A673 (cell line): ENCODE data around the gene IL23R. TPM values are rescaled to one million over a fixed set of nuclear protein-coding genes. Genes with fewer than 3 reads are reported as not detected.

Experiments used
- BruUV-seq: library from RNA; stranded (reverse); fragments of 400-500 nt; replicated peaks from 2 replicates; lab custom pipeline; 2021; lab: Mats Ljungman, UMichigan
- CTCF ChIA-PET: fragments of 300-600 bp; sonication (Branson Sonifier 250); formaldehyde crosslinking; loops from one replicate; lab custom pipeline; 2022; ENCODE audit warnings: antibody characterized with exemption; lab: Charles Lee
- POLR2A ChIA-PET: fragments of 300-600 bp; sonication (Branson Sonifier 250); formaldehyde crosslinking; loops from one replicate; lab custom pipeline; 2022; ENCODE audit warnings: antibody characterized with exemption; ENCODE audit not compliant: low non-redundant PET; lab: Charles Lee
- DNase-seq: peaks from one replicate; pipeline ENCODE4 v3.0.0-alpha.2; 2015; ENCODE audit warnings: low spot score
- H3K27ac ChIP-seq: fragments of 200-600 bp; sonication (generic); 2 replicates; pipeline ENCODE4 v1.5.1; 2016; ENCODE audit warnings: mixed run types, low read depth, mild to moderate bottlenecking, mixed read lengths, antibody characterized with exemption, low read length; ENCODE audit not compliant: poor library complexity, severe bottlenecking
- H3K27me3 ChIP-seq: fragments of 200-600 bp; sonication (generic); replicated peaks from 2 replicates; pipeline ENCODE4 v1.6.1; 2017; ENCODE audit warnings: mixed run types, low read depth, mild to moderate bottlenecking, mixed read lengths, antibody characterized with exemption, low read length; ENCODE audit not compliant: insufficient read depth, poor library complexity
- H3K36me3 ChIP-seq: fragments of 200-600 bp; sonication (generic); 2 replicates; pipeline ENCODE4 v1.6.1; 2016; ENCODE audit warnings: mixed run types, mild to moderate bottlenecking, mixed read lengths, antibody characterized with exemption, low read length; ENCODE audit not compliant: insufficient read depth, poor library complexity, severe bottlenecking
- H3K4me1 ChIP-seq: fragments of 200-600 bp; sonication (generic); 2 replicates; pipeline ENCODE4 v1.6.1; 2017; ENCODE audit warnings: mixed run types, mild to moderate bottlenecking, mixed read lengths, antibody characterized with exemption, low read length; ENCODE audit not compliant: insufficient read depth, poor library complexity, severe bottlenecking
- H3K4me3 ChIP-seq: fragments of 200-600 bp; sonication (generic); 2 replicates; pipeline ENCODE4 v1.5.1; 2016; ENCODE audit warnings: low read depth, mixed run types, mild to moderate bottlenecking, mixed read lengths, low read length; ENCODE audit not compliant: poor library complexity, severe bottlenecking
- H3K9me3 ChIP-seq: fragments of 200-600 bp; sonication (generic); 2 replicates; pipeline ENCODE4 v1.6.1; 2016; ENCODE audit warnings: mixed run types, low read depth, mild to moderate bottlenecking, mixed read lengths, antibody characterized with exemption, low read length; ENCODE audit not compliant: poor library complexity, severe bottlenecking
- EZH2 ChIP-seq: fragments of 200-600 bp; sonication (generic); IDR thresholded peaks from 2 replicates; pipeline ENCODE4 v1.6.1; 2017; ENCODE audit warnings: borderline replicate concordance, low read depth, mild to moderate bottlenecking, mixed read lengths, antibody characterized with exemption, low read length; ENCODE audit not compliant: poor library complexity, severe bottlenecking
- intact Hi-C: fragments of 100-400 bp; cut with micrococcal nuclease; formaldehyde crosslinking; loops from one replicate; pipeline ENCODE4 v1.10.0; 2022; ENCODE audit not compliant: unreplicated experiment
- total RNA-seq: library from RNA; stranded (reverse); gene quantifications from 2 replicates; pipeline ENCODE4 v1.2.3, GENCODE V29; 2021
- TF ChIP-seq, protein P1 (sequence below): fragments of 300-800, 200-600 bp; sonication (generic); conservative IDR thresholded peaks from 2 replicates; pipeline ENCODE4 v1.5.1; 2017; ENCODE audit warnings: low read depth, mild to moderate bottlenecking, antibody characterized with exemption, low read length, moderate library complexity, mixed read lengths

IL23R gene
- total RNA-seq, 1 experiment from 2014 or later, result not detected

DNA sequence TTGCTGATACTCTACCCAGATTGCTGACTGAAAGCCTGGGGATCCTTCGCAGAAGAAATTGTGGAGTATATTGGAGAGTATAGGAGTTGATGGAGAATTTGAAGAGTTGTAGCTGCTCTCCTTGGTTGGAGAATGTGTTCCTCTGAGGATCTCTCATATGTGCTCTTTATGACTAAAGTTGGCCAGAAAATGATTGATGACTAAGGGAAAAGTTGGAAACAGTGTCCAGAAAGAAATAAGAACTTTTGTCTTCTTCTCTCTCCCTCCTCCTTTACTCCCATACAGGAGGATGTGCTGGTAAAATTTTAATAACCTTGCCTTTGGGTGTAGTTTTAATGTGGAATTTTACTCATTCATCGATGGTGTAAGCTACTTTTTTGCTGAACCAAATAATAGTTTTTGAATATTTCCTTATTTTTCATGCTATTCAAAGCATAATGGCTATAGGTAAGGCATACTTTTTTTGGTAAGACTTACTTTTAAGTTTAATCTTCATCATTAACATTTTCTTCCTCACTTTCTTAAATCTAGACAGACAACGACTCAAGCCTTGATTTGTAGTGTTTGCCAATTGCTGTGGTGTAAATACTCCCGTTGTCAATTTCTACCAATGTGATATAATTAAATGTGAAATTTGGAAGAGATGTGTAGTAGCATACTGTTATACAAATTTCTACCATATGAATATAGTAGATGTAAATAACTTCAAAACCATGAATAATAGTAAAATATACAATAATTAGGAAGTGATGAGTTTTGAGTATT is 45.2 kb upstream of the IL23R start:
- Histone ChIP-seq H3K9me3 (no peaks in the 10 kb centered on the region), H3K36me3 (no peaks in the 10 kb centered on the region), H3K4me1 (no peaks in the 10 kb centered on the region), H3K27ac (no peak overlapping the region), H3K4me3 (no peak overlapping the region), H3K27me3 (no peaks in the 10 kb centered on the region)
- intact Hi-C loops, result no loop called here
- ChIA-PET POLR2A (interaction anchor here (0.6 kb wide), 1 partner anchor 447 kb away, joined by 3 read pairs; no protein-coding TSS in a partner anchor), CTCF (no interaction called here)
- no TSS peak for BruUV-seq
- TF ChIP-seq EZH2, result no peak
- TF ChIP-seq, protein P1, sequence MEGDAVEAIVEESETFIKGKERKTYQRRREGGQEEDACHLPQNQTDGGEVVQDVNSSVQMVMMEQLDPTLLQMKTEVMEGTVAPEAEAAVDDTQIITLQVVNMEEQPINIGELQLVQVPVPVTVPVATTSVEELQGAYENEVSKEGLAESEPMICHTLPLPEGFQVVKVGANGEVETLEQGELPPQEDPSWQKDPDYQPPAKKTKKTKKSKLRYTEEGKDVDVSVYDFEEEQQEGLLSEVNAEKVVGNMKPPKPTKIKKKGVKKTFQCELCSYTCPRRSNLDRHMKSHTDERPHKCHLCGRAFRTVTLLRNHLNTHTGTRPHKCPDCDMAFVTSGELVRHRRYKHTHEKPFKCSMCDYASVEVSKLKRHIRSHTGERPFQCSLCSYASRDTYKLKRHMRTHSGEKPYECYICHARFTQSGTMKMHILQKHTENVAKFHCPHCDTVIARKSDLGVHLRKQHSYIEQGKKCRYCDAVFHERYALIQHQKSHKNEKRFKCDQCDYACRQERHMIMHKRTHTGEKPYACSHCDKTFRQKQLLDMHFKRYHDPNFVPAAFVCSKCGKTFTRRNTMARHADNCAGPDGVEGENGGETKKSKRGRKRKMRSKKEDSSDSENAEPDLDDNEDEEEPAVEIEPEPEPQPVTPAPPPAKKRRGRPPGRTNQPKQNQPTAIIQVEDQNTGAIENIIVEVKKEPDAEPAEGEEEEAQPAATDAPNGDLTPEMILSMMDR, result no peak
- no peak for DNase-seq

DNA sequence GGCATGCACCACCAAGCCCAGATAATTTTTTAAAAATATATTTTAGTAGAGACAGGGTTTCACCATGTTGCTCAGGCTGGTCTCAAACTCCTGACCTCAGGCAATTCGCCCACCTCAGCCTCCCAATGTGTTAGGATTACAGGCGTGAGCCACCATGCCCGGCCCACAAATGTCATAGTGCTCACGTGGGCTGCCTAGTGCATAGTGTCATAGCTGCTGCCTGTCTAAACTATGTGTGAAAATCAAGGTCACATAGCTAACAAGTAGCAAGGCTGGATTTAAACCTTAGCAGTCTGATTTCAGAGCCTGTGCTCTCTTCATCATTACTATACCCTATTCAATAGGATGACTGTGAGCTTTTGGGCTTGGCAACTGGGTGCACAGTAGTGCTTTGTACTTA is 41.8 kb upstream of the IL23R start:
- Histone ChIP-seq H3K4me1 (no peaks in the 10 kb centered on the region), H3K27me3 (no peaks in the 10 kb centered on the region), H3K36me3 (no peaks in the 10 kb centered on the region), H3K27ac (no peak overlapping the region), H3K9me3 (no peaks in the 10 kb centered on the region), H3K4me3 (no peak overlapping the region)
- BruUV-seq, result no TSS peak
- ChIA-PET POLR2A (no interaction called here), CTCF (no interaction called here)
- TF ChIP-seq EZH2, result no peak
- TF ChIP-seq, protein P1, result no peak
- no peak for DNase-seq
- intact Hi-C loops, result no loop called here

- H3K27ac ChIP-seq, result no peak overlapping the region
- no TSS peak for BruUV-seq
- DNase-seq, result no peak
- TF ChIP-seq, protein P1, result 0 out of 2 replicates have a peak, but pooled peaks have one; percentile 14
- TF ChIP-seq EZH2, result no peak
- ChIA-PET POLR2A (no interaction called here), CTCF (no interaction called here)
- intact Hi-C loops, result no loop called here
- no peak overlapping the region for H3K4me3 ChIP-seq
- no peaks in the 10 kb centered on the region for H3K36me3 ChIP-seq
- no peaks in the 10 kb centered on the region for H3K27me3 ChIP-seq
- H3K4me1 ChIP-seq, result no peaks in the 10 kb centered on the region
- H3K9me3 ChIP-seq, result no peaks in the 10 kb centered on the region
Measured at GRCh38 chr1:67126111-67126746, 40.0 kb upstream of the IL23R start.
